ENCODE results near the gene IL4I1. TPM values are rescaled to one million over a fixed set of nuclear protein-coding genes. Genes with fewer than 3 reads are reported as not detected.

IL4I1 gene
- total RNA-seq, 4 donors from 2014 or later, result 0.56 to 0.91 (median 0.73) TPM

DNA sequence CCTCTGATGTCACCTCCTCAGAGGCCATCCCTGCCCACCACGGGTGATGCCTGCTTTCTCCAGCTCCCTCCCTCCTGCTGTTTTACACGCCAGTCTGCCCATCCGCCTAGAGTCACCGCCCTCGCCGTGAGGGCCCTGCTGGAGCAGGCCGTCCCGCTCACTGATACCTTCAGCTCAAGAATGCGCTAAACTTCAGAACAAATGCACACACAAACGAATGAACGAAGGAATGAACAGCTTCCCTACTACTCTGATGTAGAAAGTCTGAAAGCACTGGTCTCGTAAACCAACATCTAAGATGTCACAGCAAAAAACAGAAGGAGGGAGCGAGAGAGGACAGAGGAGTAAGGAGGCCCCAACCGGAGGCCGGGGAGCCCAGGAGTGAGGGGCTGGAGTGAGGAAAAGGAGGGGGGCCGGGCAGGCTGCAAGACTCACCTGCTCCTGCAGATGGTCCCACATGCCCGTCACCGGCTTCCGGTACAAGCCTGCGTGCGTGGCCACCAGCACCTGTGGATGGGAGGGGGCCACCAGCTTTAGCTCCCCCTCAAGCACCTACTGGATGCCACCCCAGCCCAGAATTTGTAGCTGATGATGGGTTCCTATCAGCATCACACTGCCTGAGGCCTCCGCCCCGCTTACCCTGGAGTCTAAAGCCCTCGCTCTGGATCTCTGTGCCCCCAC, 33.3 kb downstream of the IL4I1 start:
- Histone ChIP-seq H3K4me1 (peaks cover 15 to 60% (median 28%) of the 10 kb centered on the region in 3 donors), H3K4me3 (no peak overlapping the region), H3K27ac (no peak overlapping the region), H3K9me3 (no peaks in the 10 kb centered on the region), H3K36me3 (peaks cover 19 to 67% (median 45%) of the 10 kb centered on the region in 3 donors), H3K27me3 (no peaks in the 10 kb centered on the region)
- WGBS, 2 donors, result 89 to 91% methylated on average over 14 to 23 of the region's 24 CpGs
- intact Hi-C loops (cut with DNase I), result no loop called here
- TF ChIP-seq, protein P1, sequence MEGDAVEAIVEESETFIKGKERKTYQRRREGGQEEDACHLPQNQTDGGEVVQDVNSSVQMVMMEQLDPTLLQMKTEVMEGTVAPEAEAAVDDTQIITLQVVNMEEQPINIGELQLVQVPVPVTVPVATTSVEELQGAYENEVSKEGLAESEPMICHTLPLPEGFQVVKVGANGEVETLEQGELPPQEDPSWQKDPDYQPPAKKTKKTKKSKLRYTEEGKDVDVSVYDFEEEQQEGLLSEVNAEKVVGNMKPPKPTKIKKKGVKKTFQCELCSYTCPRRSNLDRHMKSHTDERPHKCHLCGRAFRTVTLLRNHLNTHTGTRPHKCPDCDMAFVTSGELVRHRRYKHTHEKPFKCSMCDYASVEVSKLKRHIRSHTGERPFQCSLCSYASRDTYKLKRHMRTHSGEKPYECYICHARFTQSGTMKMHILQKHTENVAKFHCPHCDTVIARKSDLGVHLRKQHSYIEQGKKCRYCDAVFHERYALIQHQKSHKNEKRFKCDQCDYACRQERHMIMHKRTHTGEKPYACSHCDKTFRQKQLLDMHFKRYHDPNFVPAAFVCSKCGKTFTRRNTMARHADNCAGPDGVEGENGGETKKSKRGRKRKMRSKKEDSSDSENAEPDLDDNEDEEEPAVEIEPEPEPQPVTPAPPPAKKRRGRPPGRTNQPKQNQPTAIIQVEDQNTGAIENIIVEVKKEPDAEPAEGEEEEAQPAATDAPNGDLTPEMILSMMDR (IDR thresholded peaks at IDR 0.05), result no peak
- no peak for TF ChIP-seq POLR2A (IDR thresholded peaks at IDR 0.05)
- DNase-seq, result no peak

- Histone ChIP-seq H3K27me3 (no peaks in the 10 kb centered on the region), H3K36me3 (peaks cover 25 to 75% (median 49%) of the 10 kb centered on the region in 3 donors), H3K9me3 (no peaks in the 10 kb centered on the region), H3K4me1 (peaks cover 15 to 52% (median 23%) of the 10 kb centered on the region in 3 donors), H3K4me3 (no peak overlapping the region), H3K27ac (peak overlapping the region in 1 of 4 donors; percentile 5)
- no peak for TF ChIP-seq POLR2A (IDR thresholded peaks at IDR 0.05)
- no peak for DNase-seq
- intact Hi-C loops (cut with DNase I), result no loop called here
- WGBS, 2 donors, result 78 to 85% methylated on average over 19 to 39 of the region's 49 CpGs
These were observed 34.1 kb downstream of the IL4I1 start for GRCh38 chr19:49862391-49863253.

DNA sequence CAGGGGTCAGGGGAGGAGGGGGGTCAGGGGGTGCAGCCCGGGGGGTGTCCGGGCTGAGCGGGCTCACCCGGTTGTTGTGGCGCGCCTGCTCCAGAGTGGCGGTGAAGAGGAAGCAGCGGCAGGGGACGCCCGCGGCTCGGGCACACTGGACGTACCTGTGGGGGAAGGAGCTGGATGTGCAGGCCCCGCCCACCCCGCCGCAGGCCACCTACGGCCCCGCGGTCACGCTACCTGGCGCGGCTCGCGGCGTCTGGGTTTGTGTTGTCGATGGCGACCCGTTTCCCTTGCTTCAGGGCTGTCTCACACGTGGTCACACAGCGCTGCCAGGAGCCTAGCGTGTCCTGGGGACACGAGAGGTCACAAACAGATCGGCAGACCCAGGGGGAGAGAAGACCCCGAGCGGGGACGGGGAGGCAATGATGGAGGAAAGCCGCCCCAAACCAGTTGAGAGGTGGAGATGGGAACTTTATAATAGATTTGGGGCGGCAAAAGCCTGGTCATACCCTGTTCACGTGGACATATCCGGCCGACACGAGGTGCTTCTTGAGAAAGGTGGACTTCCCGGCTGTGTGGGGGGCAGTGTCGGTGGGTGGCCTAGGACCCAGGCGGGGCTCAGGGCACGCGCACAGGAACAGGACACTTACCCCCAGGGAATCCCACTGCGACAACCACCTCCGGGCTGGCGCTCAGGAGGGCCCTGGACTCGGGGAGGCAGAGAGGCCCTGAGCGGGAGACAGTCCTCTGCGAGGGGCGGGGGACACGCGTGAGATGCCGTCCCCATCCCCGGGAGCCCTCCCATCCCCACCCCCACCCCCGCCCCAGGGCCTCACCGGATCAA, 34.9 kb downstream of the IL4I1 start:
- 78 to 86% methylated on average over 8 to 9 of the region's 60 CpGs for WGBS, 2 donors
- peaks cover 15 to 47% (median 23%) of the 10 kb centered on the region in 3 donors for H3K4me1 ChIP-seq
- no peaks in the 10 kb centered on the region for H3K9me3 ChIP-seq
- intact Hi-C loops (cut with DNase I), result no loop called here
- peak overlapping the region; percentile 33 to 79 (median 58) for H3K27ac ChIP-seq
- DNase-seq, result no peak
- H3K4me3 ChIP-seq, result peak overlapping the region in 1 of 4 donors; percentile 15
- H3K36me3 ChIP-seq, result peaks cover 27 to 83% (median 56%) of the 10 kb centered on the region in 3 donors
- H3K27me3 ChIP-seq, result no peaks in the 10 kb centered on the region
- no peak for TF ChIP-seq POLR2A (IDR thresholded peaks at IDR 0.05)
- TF ChIP-seq, protein P1 (IDR thresholded peaks at IDR 0.05), result no peak

- Histone ChIP-seq H3K27me3 (no peaks in the 10 kb centered on the region), H3K4me3 (peak overlapping the region in 1 of 4 donors; percentile 15), H3K36me3 (peaks cover 32 to 90% (median 60%) of the 10 kb centered on the region in 3 donors), H3K27ac (peak overlapping the region; percentile 33 to 79 (median 58)), H3K9me3 (no peaks in the 10 kb centered on the region), H3K4me1 (peaks cover 8 to 41% (median 16%) of the 10 kb centered on the region in 3 donors)
- DNase-seq, result no peak
- TF ChIP-seq, protein P1 (IDR thresholded peaks at IDR 0.05), result no peak
- TF ChIP-seq POLR2A (IDR thresholded peaks at IDR 0.05), result no peak
- WGBS, 2 donors, result 38% methylated on average over 3 of the region's 13 CpGs; no CpG with 5 or more reads in 1 of the 2 donors
- intact Hi-C loops (cut with DNase I), result no loop called here
These were observed 35.6 kb downstream of the IL4I1 start for GRCh38 chr19:49861107-49861506.

Data from esophagus squamous epithelium (tissue), 5 donors.